Transverse colon (tissue), 3 donors: Measurements from ENCODE around the gene LRRN4CL.

Source experiments
- EP300 ChIP-seq: sonication (generic); formaldehyde crosslinking; IDR thresholded peaks from one replicate; pipeline ENCODE4 v1.6.1; 2017; ENCODE audit warnings: antibody characterized with exemption, low read depth
- POLR2AphosphoS5 ChIP-seq, 3 donors: sonication (generic); formaldehyde crosslinking; IDR thresholded peaks; one replicate each; pipeline ENCODE4 v1.6.1; 2016; ENCODE audit warnings: antibody characterized with exemption in 3 of 3

GRCh38 chr11:62726915-62727164 lies 37.5 kb upstream of the LRRN4CL start:
- TF ChIP-seq EP300 (no peak), POLR2AphosphoS5 (IDR thresholded peaks at IDR 0.05) (no peak)
